H1 (cell line): ENCODE results near the gene TPRG1L. TPM values are rescaled to one million over a fixed set of nuclear protein-coding genes. Genes with fewer than 3 reads are reported as not detected.
A peak's percentile ranks its signal among the peaks of the same experiment; 100 is the strongest.

Source experiments
- CTCF ChIA-PET: fragments of 300-600 bp; sonication (Branson Sonifier 250); formaldehyde crosslinking; loops from one replicate; lab custom pipeline; 2021; ENCODE audit not compliant: partially characterized antibody; lab: Charles Lee
- POLR2A ChIA-PET: fragments of 300-600 bp; sonication (Branson Sonifier 250); formaldehyde crosslinking; loops from one replicate; lab custom pipeline; 2021; ENCODE audit warnings: inconsistent platforms; ENCODE audit not compliant: partially characterized antibody; lab: Charles Lee
- DNase-seq, 2 experiments: peaks; one replicate each; pipeline versions ENCODE4 v3.0.0 to v3.0.0-alpha.2; 2010 to 2022; ENCODE audit warnings: low spot score in 2 of 2, low read depth in 1 of 2, mixed read lengths in 1 of 2
- FAIRE-seq: peaks from 2 replicates; lab custom pipeline; 2011; peaks lifted over from hg19 to GRCh38; lab: Jason Lieb, UNC
- H2AFZ ChIP-seq: 2 replicates; pipeline ENCODE4 v1.8.1; 2012; ENCODE audit warnings: low read length, inconsistent platforms
- H2AK5ac ChIP-seq: 2 replicates; pipeline ENCODE4 v1.6.1; 2013; ENCODE audit warnings: low read depth, low read length
- H2BK120ac ChIP-seq: replicated peaks from 2 replicates; pipeline ENCODE3; 2013; ENCODE audit warnings: low read depth, low read length, inconsistent platforms
- H2BK12ac ChIP-seq: 2 replicates; pipeline ENCODE4 v1.6.1; 2013; ENCODE audit warnings: low read depth, low read length
- H2BK15ac ChIP-seq: 2 replicates; pipeline ENCODE4 v1.6.1; 2013; ENCODE audit warnings: low read length
- H2BK20ac ChIP-seq: 2 replicates; pipeline ENCODE4 v1.6.1; 2013; ENCODE audit warnings: low read length
- H2BK5ac ChIP-seq: 2 replicates; pipeline ENCODE4 v1.6.1; 2013; ENCODE audit warnings: low read depth, low read length
- H3K14ac ChIP-seq: 2 replicates; pipeline ENCODE4 v1.6.1; 2013; ENCODE audit warnings: inconsistent platforms; ENCODE audit not compliant: insufficient read length
- H3K18ac ChIP-seq: 2 replicates; pipeline ENCODE4 v1.6.1; 2013; ENCODE audit warnings: low read length; ENCODE audit errors: extremely low read depth
- H3K23ac ChIP-seq: 2 replicates; pipeline ENCODE4 v1.6.1; 2013; ENCODE audit warnings: inconsistent platforms; ENCODE audit not compliant: insufficient read length
- H3K23me2 ChIP-seq: 2 replicates; pipeline ENCODE4 v1.6.1; 2013; ENCODE audit warnings: low read depth, low read length
- H3K27ac ChIP-seq: 2 replicates; pipeline ENCODE4 v1.6.1; 2011; ENCODE audit warnings: low read depth, low read length, inconsistent platforms
- H3K27me3 ChIP-seq, 4 experiments: replicated peaks in 1 of 4; 1 replicate in 1 of 4; 2 replicates in 3 of 4; pipeline versions ENCODE4 v1.6.1 to v1.8.1; 2011 to 2013; ENCODE audit warnings: low read length in 3 of 4, mild to moderate bottlenecking in 3 of 4, inconsistent platforms in 2 of 4, mixed read lengths in 2 of 4, moderate library complexity in 1 of 4; ENCODE audit not compliant: control insufficient read depth in 3 of 4, insufficient read depth in 3 of 4; ENCODE audit errors: extremely low read depth in 1 of 4
- H3K36me3 ChIP-seq, 4 experiments: 2 replicates each; pipeline versions ENCODE4 v1.6.1 to v1.8.1; 2011 to 2013; ENCODE audit warnings: mild to moderate bottlenecking in 4 of 4, low read length in 3 of 4, moderate library complexity in 2 of 4, control low read depth in 1 of 4, inconsistent platforms in 1 of 4; ENCODE audit not compliant: insufficient read depth in 4 of 4, control insufficient read depth in 2 of 4
- H3K4ac ChIP-seq: replicated peaks from 2 replicates; pipeline ENCODE3; 2013; ENCODE audit warnings: low read length, low read depth, mixed read lengths, inconsistent platforms; ENCODE audit not compliant: insufficient read length
- H3K4me1 ChIP-seq, 4 experiments: replicated peaks in 1 of 4; 1 replicate in 1 of 4; 2 replicates in 3 of 4; pipeline versions ENCODE4 v1.6.1 to v1.8.1; 2011 to 2013; ENCODE audit warnings: low read length in 3 of 4, inconsistent platforms in 2 of 4, mixed read lengths in 1 of 4; ENCODE audit not compliant: insufficient read depth in 4 of 4, control insufficient read depth in 3 of 4
- H3K4me2 ChIP-seq, 2 experiments: 2 replicates each; pipeline versions ENCODE4 v1.6.1 to v1.8.1; 2011 to 2013; ENCODE audit warnings: low read depth in 2 of 2, low read length in 2 of 2, control low read depth in 1 of 2, inconsistent platforms in 1 of 2, mild to moderate bottlenecking in 1 of 2; ENCODE audit not compliant: insufficient read depth in 1 of 2
- H3K4me3 ChIP-seq, 4 experiments: fragments of 200-600, 300-600 bp in 1 of 4; sonication (generic), shearing (Covaris generic), sonication (Bioruptor Twin) in 1 of 4; 2 replicates each; pipeline versions ENCODE4 v1.5.1 to v1.8.1; 2011 to 2016; ENCODE audit warnings: low read length in 4 of 4, low read depth in 3 of 4, control low read depth in 2 of 4, inconsistent platforms in 2 of 4, mild to moderate bottlenecking in 2 of 4, mixed read lengths in 1 of 4, moderate library complexity in 1 of 4; ENCODE audit not compliant: insufficient read depth in 2 of 4; ENCODE audit errors: extremely low read depth in 1 of 4
- H3K56ac ChIP-seq: replicated peaks from 2 replicates; pipeline ENCODE3; 2013; ENCODE audit warnings: low read depth, mild to moderate bottlenecking, mixed read lengths, low read length, inconsistent platforms; ENCODE audit not compliant: insufficient read length
- H3K79me1 ChIP-seq: 2 replicates; pipeline ENCODE4 v1.6.1; 2013; ENCODE audit warnings: low read depth, low read length, control low read depth
- H3K79me2 ChIP-seq, 2 experiments: 2 replicates each; pipeline versions ENCODE4 v1.6.1 to v1.8.1; 2012 to 2013; ENCODE audit warnings: low read length in 2 of 2, mild to moderate bottlenecking in 2 of 2, inconsistent platforms in 1 of 2; ENCODE audit not compliant: insufficient read depth in 2 of 2, control insufficient read depth in 1 of 2
- H3K9ac ChIP-seq, 4 experiments: replicated peaks in 1 of 4; 1 replicate in 1 of 4; 2 replicates in 3 of 4; pipeline versions ENCODE4 v1.6.1 to v1.8.1; 2011 to 2013; ENCODE audit warnings: low read depth in 3 of 4, low read length in 3 of 4, control low read depth in 2 of 4, mild to moderate bottlenecking in 2 of 4, moderate library complexity in 2 of 4, inconsistent platforms in 1 of 4; ENCODE audit errors: extremely low read depth in 1 of 4
- H3K9me3 ChIP-seq, 2 experiments: 2 replicates each; pipeline versions ENCODE4 v1.6.1 to v1.8.1; 2012 to 2013; ENCODE audit warnings: mild to moderate bottlenecking in 2 of 2, moderate library complexity in 2 of 2, control low read depth in 1 of 2, inconsistent platforms in 1 of 2, low read depth in 1 of 2, low read length in 1 of 2, mixed read lengths in 1 of 2; ENCODE audit not compliant: insufficient read depth in 2 of 2
- H4K20me1 ChIP-seq, 2 experiments: replicated peaks in 1 of 2; 2 replicates each; pipeline versions ENCODE3 to v1.8.1; 2011 to 2013; ENCODE audit warnings: inconsistent platforms in 2 of 2, low read length in 2 of 2, mild to moderate bottlenecking in 1 of 2; ENCODE audit not compliant: insufficient read depth in 2 of 2, control insufficient read depth in 1 of 2
- H4K5ac ChIP-seq: 2 replicates; pipeline ENCODE4 v1.6.1; 2013; ENCODE audit warnings: low read length, low read depth, mixed read lengths, inconsistent platforms; ENCODE audit not compliant: insufficient read length
- H4K8ac ChIP-seq: 2 replicates; pipeline ENCODE4 v1.8.0; 2013; ENCODE audit warnings: mild to moderate bottlenecking, moderate library complexity, low read length, inconsistent platforms; ENCODE audit not compliant: insufficient read depth; ENCODE audit errors: extremely low read depth
- H4K91ac ChIP-seq: replicated peaks from 2 replicates; pipeline ENCODE3; 2013; ENCODE audit warnings: low read length, mixed read lengths, inconsistent platforms; ENCODE audit not compliant: insufficient read length
- BRCA1 ChIP-seq: IDR thresholded peaks from 2 replicates; pipeline ENCODE4 v1.6.1; 2012; ENCODE audit warnings: low read depth, low read length, improper control_type of control experiment
- CBX8 ChIP-seq: fragments of 300-800, 300-1000 bp; sonication (generic); IDR thresholded peaks from 2 replicates; pipeline ENCODE4 v1.7.1; 2016; ENCODE audit warnings: low read depth, low read length, borderline replicate concordance
- CEBPB ChIP-seq: IDR thresholded peaks from 2 replicates; pipeline ENCODE4 v1.6.1; 2012; ENCODE audit warnings: low read depth, low read length
- NRF1 ChIP-seq: IDR thresholded peaks from 2 replicates; pipeline ENCODE4 v1.6.1; 2011; ENCODE audit warnings: mild to moderate bottlenecking, low read depth, low read length, improper control_type of control experiment
- WGBS, 2 experiments: shearing (Covaris generic) in 1 of 2; methylation state at CpG; one replicate each; pipeline versions ENCODE4 v1.1.6 to v1.1.7; 2013 to 2015; ENCODE audit warnings: low lambda C conversion rate in 2 of 2, mixed read lengths in 2 of 2, inconsistent platforms in 1 of 2, low coverage in 1 of 2, missing lambda C conversion rate in 1 of 2; ENCODE audit not compliant: insufficient replicate concordance in 2 of 2, insufficient coverage in 1 of 2, insufficient read length in 1 of 2; ENCODE audit errors: extremely low coverage in 1 of 2, missing lambda C conversion rate in 1 of 2; 5-methylcytosine and 5-hydroxymethylcytosine counted together
- polyA plus RNA-seq, 7 experiments: library from polyadenylated mRNA; depleted of rRNA in 3 of 7; stranded (reverse) in 5 of 7; unstranded in 2 of 7; fragments of >200 nt in 5 of 7; fragments of 200-250 nt in 2 of 7; gene quantifications; 1 replicate in 5 of 7; 2 replicates in 1 of 7; 4 replicates in 1 of 7; pipeline versions ENCODE4 v1.2.1 to v1.2.3, GENCODE V29; 2011 to 2013; ENCODE audit warnings: missing spikeins in 2 of 7, mixed read lengths in 2 of 7
- total RNA-seq: library from RNA; stranded (reverse); fragmentation: NEBNext Ultra II Directional; extraction: Animal tissue kit (Norgen Biotek cat#: 25700); gene quantifications from 2 replicates; pipeline ENCODE4 v1.2.1, GENCODE V29; 2021

Gene TPRG1L
- total and polyA plus RNA-seq, 2 of the 8 experiments (the other 6 are each of a cell fraction or from before 2014, with no cell fraction given), result 21.7 to 22.3 TPM

DNA sequence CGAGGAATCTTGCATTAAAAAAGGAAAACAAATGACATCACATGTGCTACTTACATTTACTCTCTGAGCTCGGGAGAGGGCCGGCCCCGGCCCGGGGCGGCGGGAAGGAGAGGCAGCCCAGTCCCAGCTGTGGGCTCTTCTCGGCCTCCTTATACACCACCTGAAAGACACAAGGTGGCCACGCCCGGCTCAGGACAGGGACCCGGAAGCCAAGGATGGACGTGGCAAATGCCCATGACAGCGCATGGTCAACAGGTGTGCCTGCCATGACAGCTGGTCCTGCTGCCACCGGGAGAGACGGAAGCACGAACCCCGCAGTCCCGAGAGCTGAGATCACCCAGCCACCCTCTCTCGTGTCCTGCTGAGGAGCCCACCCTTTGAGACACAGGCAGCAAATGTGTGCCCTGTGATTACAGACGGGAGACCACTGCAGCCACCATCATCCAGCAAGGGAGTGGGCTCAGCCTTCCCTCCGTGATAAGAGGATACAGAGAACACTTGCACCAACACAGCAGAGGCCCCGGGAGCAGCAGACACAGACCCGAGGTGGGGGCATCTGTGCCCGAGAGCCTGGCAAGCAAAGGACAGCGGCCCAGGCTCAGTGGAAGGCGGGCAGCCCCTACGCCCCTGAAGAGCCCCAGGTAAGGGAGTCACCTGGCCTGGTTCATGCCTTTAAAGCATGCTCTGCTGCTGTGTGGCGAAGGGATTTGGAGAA lies 8.7 kb downstream of the TPRG1L start:
- Histone ChIP-seq H2AK5ac (no peak overlapping the region), H3K23ac (no peak overlapping the region), H3K36me3 (peaks cover 6 to 42% (median 12%) of the 10 kb centered on the region in 4 experiments), H3K4me1 (peaks cover 0 to 10% (median 2%) of the 10 kb centered on the region in 4 experiments; a peak in 3 of 7 replicates), H3K27ac (no peak overlapping the region), H3K9me3 (no peaks in the 10 kb centered on the region), H3K14ac (no peak overlapping the region), H3K4me3 (no peak overlapping the region), H3K4me2 (no peak overlapping the region), H2BK12ac (0 out of 2 replicates have a peak overlapping the region, but pooled peaks have one; percentile 39), H4K5ac (no peak overlapping the region), H3K23me2 (no peaks in the 10 kb centered on the region), H4K8ac (no peak overlapping the region; the same call in 1 of the 2 replicates), H3K9ac (no peak overlapping the region), H3K79me2 (no peaks in the 10 kb centered on the region), H4K20me1 (peaks cover 4 to 11% of the 10 kb centered on the region in 2 experiments), H2BK20ac (no peak overlapping the region), H2BK120ac (no peak overlapping the region), H3K18ac (no peak overlapping the region), H3K56ac (no peak overlapping the region), H2AFZ (no peak overlapping the region), H2BK5ac (no peak overlapping the region), H2BK15ac (no peak overlapping the region), H3K27me3 (no peaks in the 10 kb centered on the region), H3K4ac (no peak overlapping the region), H3K79me1 (no peaks in the 10 kb centered on the region), H4K91ac (no peak overlapping the region)
- POLR2A ChIA-PET, result interaction anchor here (1.1 to 1.6 kb wide), 3 partner anchors 10 to 176 kb away, joined by 3 to 5 read pairs (median 3); no protein-coding TSS in a partner anchor
- CTCF ChIA-PET, result interaction anchor here (0.8 to 2.5 kb wide), 7 partner anchors 9 to 201 kb away, joined by 3 to 11 read pairs (median 3); no protein-coding TSS in a partner anchor
- no peak for DNase-seq
- 95% methylated on average over 28 of the region's 28 CpGs; no CpG with 5 or more reads in 1 of the 2 experiments for WGBS, 2 experiments
- FAIRE-seq, result no peak
- TF ChIP-seq CEBPB (no peak), BRCA1 (no peak), CBX8 (no peak), NRF1 (no peak)
